ENCODE data around the gene CYB5B. TPM values are rescaled to one million over a fixed set of nuclear protein-coding genes. Genes with fewer than 3 reads are reported as not detected.

CYB5B gene
- total RNA-seq, 5 donors from 2014 or later (not counting 1 experiment from before 2014, with no cell fraction given) = 42.9 to 62.0 (median 54.4) TPM

GRCh38 chr16:69498926-69499325, 74.5 kb downstream of the CYB5B start:
- no peaks in the 10 kb centered on the region for H3K36me3 ChIP-seq (ENCODE audit: control insufficient read depth in 2 of 2, extremely low read depth in 1 of 2, insufficient read depth in 1 of 2, low read length in 1 of 2)
- H3K9me3 Mint-ChIP-seq = no peaks in the 10 kb centered on the region
- peaks cover 0 to 3% of the 10 kb centered on the region in 2 experiments for H3K27me3 ChIP-seq (replicated peaks in 1 of 2; ENCODE audit: control insufficient read depth in 2 of 2, extremely low read depth in 1 of 2, insufficient read depth in 2 of 2, low read length in 1 of 2)
- DNase-seq (no peak), ATAC-seq (replicated peaks in 1 of 4) (no peak)
- no peak overlapping the region for H3K27ac Mint-ChIP-seq
- H3K9me3 ChIP-seq = no peaks in the 10 kb centered on the region
- ChIA-PET POLR2A (no interaction called here), CTCF (no interaction called here)
- H3K36me3 Mint-ChIP-seq = no peaks in the 10 kb centered on the region
- H3K27me3 Mint-ChIP-seq = no peaks in the 10 kb centered on the region
- H3K4me1 Mint-ChIP-seq = peaks cover 0 to 5% (median 2%) of the 10 kb centered on the region in 3 donors
- WGBS (ENCODE audit: insufficient coverage) = 98% methylated on average over 5 of the region's 5 CpGs
- no peak overlapping the region for H3K4me3 Mint-ChIP-seq
- H3K4me3 ChIP-seq (ENCODE audit: control insufficient read depth in 1 of 2, extremely low read depth in 1 of 2, low read length in 1 of 2) = no peak overlapping the region
- no peaks in the 10 kb centered on the region for H3K4me1 ChIP-seq (ENCODE audit: control insufficient read depth in 1 of 2, extremely low read depth in 1 of 2, insufficient read depth in 2 of 2, low read length in 2 of 2)
- no peak overlapping the region for H3K27ac ChIP-seq (ENCODE audit: low read length)

- no peaks in the 10 kb centered on the region for H3K36me3 Mint-ChIP-seq
- ChIA-PET CTCF (no interaction called here), POLR2A (no interaction called here)
- H3K4me1 Mint-ChIP-seq = peaks cover 0 to 5% (median 2%) of the 10 kb centered on the region in 3 donors
- no peak overlapping the region for H3K4me3 Mint-ChIP-seq
- H3K27ac ChIP-seq (ENCODE audit: low read length) = no peak overlapping the region
- no peak overlapping the region for H3K27ac Mint-ChIP-seq
- no peaks in the 10 kb centered on the region for H3K9me3 Mint-ChIP-seq
- no peaks in the 10 kb centered on the region for H3K4me1 ChIP-seq (ENCODE audit: control insufficient read depth in 1 of 2, extremely low read depth in 1 of 2, insufficient read depth in 2 of 2, low read length in 2 of 2)
- peaks cover 0 to 3% of the 10 kb centered on the region in 2 experiments for H3K27me3 ChIP-seq (replicated peaks in 1 of 2; ENCODE audit: control insufficient read depth in 2 of 2, extremely low read depth in 1 of 2, insufficient read depth in 2 of 2, low read length in 1 of 2)
- ATAC-seq (replicated peaks in 1 of 4) (no peak), DNase-seq (no peak)
- H3K9me3 ChIP-seq = no peaks in the 10 kb centered on the region
- no peaks in the 10 kb centered on the region for H3K36me3 ChIP-seq (ENCODE audit: control insufficient read depth in 2 of 2, extremely low read depth in 1 of 2, insufficient read depth in 1 of 2, low read length in 1 of 2)
- H3K27me3 Mint-ChIP-seq = no peaks in the 10 kb centered on the region
- no peak overlapping the region for H3K4me3 ChIP-seq (ENCODE audit: control insufficient read depth in 1 of 2, extremely low read depth in 1 of 2, low read length in 1 of 2)
- WGBS (ENCODE audit: insufficient coverage) = 90% methylated on average over 9 of the region's 11 CpGs
These were observed 75.3 kb downstream of the CYB5B start for GRCh38 chr16:69499541-69500230.

- Histone ChIP-seq H3K9me3 (no peaks in the 10 kb centered on the region), H3K27ac (ENCODE audit: low read length) (no peak overlapping the region), H3K4me3 (ENCODE audit: control insufficient read depth in 1 of 2, extremely low read depth in 1 of 2, low read length in 1 of 2) (no peak overlapping the region), H3K36me3 (ENCODE audit: control insufficient read depth in 2 of 2, extremely low read depth in 1 of 2, insufficient read depth in 1 of 2, low read length in 1 of 2) (no peaks in the 10 kb centered on the region), H3K27me3 (replicated peaks in 1 of 2; ENCODE audit: control insufficient read depth in 2 of 2, extremely low read depth in 1 of 2, insufficient read depth in 2 of 2, low read length in 1 of 2) (peaks cover 0 to 5% of the 10 kb centered on the region in 2 experiments), H3K4me1 (ENCODE audit: control insufficient read depth in 1 of 2, extremely low read depth in 1 of 2, insufficient read depth in 2 of 2, low read length in 2 of 2) (no peaks in the 10 kb centered on the region)
- ChIA-PET POLR2A (no interaction called here), CTCF (no interaction called here)
- Mint-ChIP-seq H3K4me1 (peaks cover 0 to 5% (median 2%) of the 10 kb centered on the region in 3 donors), H3K9me3 (no peaks in the 10 kb centered on the region), H3K36me3 (no peaks in the 10 kb centered on the region), H3K27me3 (no peaks in the 10 kb centered on the region), H3K27ac (no peak overlapping the region), H3K4me3 (no peak overlapping the region)
- DNase-seq (no peak), ATAC-seq (replicated peaks in 1 of 4) (no peak)
- WGBS (ENCODE audit: insufficient coverage) = 87% methylated on average over 3 of the region's 4 CpGs
These were observed 76.1 kb downstream of the CYB5B start for GRCh38 chr16:69500496-69500895.

GRCh38 chr16:69501956-69502745, 77.7 kb downstream of the CYB5B start:
- Histone ChIP-seq H3K27me3 (replicated peaks in 1 of 2; ENCODE audit: control insufficient read depth in 2 of 2, extremely low read depth in 1 of 2, insufficient read depth in 2 of 2, low read length in 1 of 2) (peaks cover 0 to 5% of the 10 kb centered on the region in 2 experiments), H3K27ac (ENCODE audit: low read length) (no peak overlapping the region), H3K9me3 (no peaks in the 10 kb centered on the region), H3K4me1 (ENCODE audit: control insufficient read depth in 1 of 2, extremely low read depth in 1 of 2, insufficient read depth in 2 of 2, low read length in 2 of 2) (no peaks in the 10 kb centered on the region), H3K4me3 (ENCODE audit: control insufficient read depth in 1 of 2, extremely low read depth in 1 of 2, low read length in 1 of 2) (no peak overlapping the region), H3K36me3 (ENCODE audit: control insufficient read depth in 2 of 2, extremely low read depth in 1 of 2, insufficient read depth in 1 of 2, low read length in 1 of 2) (no peaks in the 10 kb centered on the region)
- no peak overlapping the region for H3K4me3 Mint-ChIP-seq
- ATAC-seq (replicated peaks in 1 of 4) = no peak
- no peaks in the 10 kb centered on the region for H3K27me3 Mint-ChIP-seq
- DNase-seq = no peak
- H3K9me3 Mint-ChIP-seq = no peaks in the 10 kb centered on the region
- H3K27ac Mint-ChIP-seq = no peak overlapping the region
- CTCF ChIA-PET = interaction anchor here in 1 of 2 donors (0.8 kb wide), 1 partner anchor 106 kb away, joined by 3 read pairs; no protein-coding TSS in a partner anchor
- no peaks in the 10 kb centered on the region for H3K36me3 Mint-ChIP-seq
- POLR2A ChIA-PET = no interaction called here
- peaks cover 0 to 5% (median 2%) of the 10 kb centered on the region in 3 donors for H3K4me1 Mint-ChIP-seq
- no CpG with 5 or more reads among the region's 4 CpGs for WGBS (ENCODE audit: insufficient coverage)

- ATAC-seq (replicated peaks in 1 of 4) = no peak
These were observed 78.8 kb downstream of the CYB5B start for GRCh38 chr16:69503244-69503643.

GRCh38 chr16:69508033-69508755, 83.8 kb downstream of the CYB5B start:
- H3K27ac ChIP-seq (ENCODE audit: low read length) = no peak overlapping the region
- no peaks in the 10 kb centered on the region for H3K36me3 Mint-ChIP-seq
- WGBS (ENCODE audit: insufficient coverage) = 59% methylated on average over 3 of the region's 4 CpGs

More at GRCh38 chr16:69503244-69503643, 78.8 kb downstream of the CYB5B start:
- Mint-ChIP-seq H3K27me3 (no peaks in the 10 kb centered on the region), H3K27ac (no peak overlapping the region), H3K9me3 (no peaks in the 10 kb centered on the region), H3K4me3 (no peak overlapping the region), H3K36me3 (no peaks in the 10 kb centered on the region), H3K4me1 (peaks cover 0 to 5% (median 2%) of the 10 kb centered on the region in 3 donors)
- no peak for DNase-seq
- CTCF ChIA-PET = no interaction called here
- H3K4me1 ChIP-seq (ENCODE audit: control insufficient read depth in 1 of 2, extremely low read depth in 1 of 2, insufficient read depth in 2 of 2, low read length in 2 of 2) = no peaks in the 10 kb centered on the region
- peaks cover 0 to 5% of the 10 kb centered on the region in 2 experiments for H3K27me3 ChIP-seq (replicated peaks in 1 of 2; ENCODE audit: control insufficient read depth in 2 of 2, extremely low read depth in 1 of 2, insufficient read depth in 2 of 2, low read length in 1 of 2)
- H3K4me3 ChIP-seq (ENCODE audit: control insufficient read depth in 1 of 2, extremely low read depth in 1 of 2, low read length in 1 of 2) = no peak overlapping the region
- no peak overlapping the region for H3K27ac ChIP-seq (ENCODE audit: low read length)
- POLR2A ChIA-PET = no interaction called here
- 91% methylated on average over 1 of the region's 4 CpGs for WGBS (ENCODE audit: insufficient coverage)
- no peaks in the 10 kb centered on the region for H3K36me3 ChIP-seq (ENCODE audit: control insufficient read depth in 2 of 2, extremely low read depth in 1 of 2, insufficient read depth in 1 of 2, low read length in 1 of 2)
- no peaks in the 10 kb centered on the region for H3K9me3 ChIP-seq

More at GRCh38 chr16:69508033-69508755, 83.8 kb downstream of the CYB5B start:
- Mint-ChIP-seq H3K4me1 (no peaks in the 10 kb centered on the region), H3K9me3 (no peaks in the 10 kb centered on the region), H3K27me3 (no peaks in the 10 kb centered on the region), H3K4me3 (no peak overlapping the region), H3K27ac (no peak overlapping the region)
- ATAC-seq (replicated peaks in 1 of 4) = no peak
- Histone ChIP-seq H3K4me1 (ENCODE audit: control insufficient read depth in 1 of 2, extremely low read depth in 1 of 2, insufficient read depth in 2 of 2, low read length in 2 of 2) (no peaks in the 10 kb centered on the region), H3K27me3 (replicated peaks in 1 of 2; ENCODE audit: control insufficient read depth in 2 of 2, extremely low read depth in 1 of 2, insufficient read depth in 2 of 2, low read length in 1 of 2) (peaks cover 0 to 2% of the 10 kb centered on the region in 2 experiments), H3K36me3 (ENCODE audit: control insufficient read depth in 2 of 2, extremely low read depth in 1 of 2, insufficient read depth in 1 of 2, low read length in 1 of 2) (no peaks in the 10 kb centered on the region), H3K4me3 (ENCODE audit: control insufficient read depth in 1 of 2, extremely low read depth in 1 of 2, low read length in 1 of 2) (no peak overlapping the region), H3K9me3 (no peaks in the 10 kb centered on the region)
- CTCF ChIA-PET = no interaction called here
- POLR2A ChIA-PET = no interaction called here
- DNase-seq = no peak
